ENCODE results near the gene CDKAL1. TPM values are rescaled to one million over a fixed set of nuclear protein-coding genes. Genes with fewer than 3 reads are reported as not detected.

Gene CDKAL1
- total and polyA plus RNA-seq, 2 of the 8 experiments (the other 6 are each of a cell fraction or from before 2014, with no cell fraction given) = 8.4 to 24.6 TPM

- TF ChIP-seq CHD7 (IDR thresholded peaks at IDR 0.05; ENCODE audit: insufficient replicate concordance, low read length) = no peak
- no peak for TF ChIP-seq TCF12 (IDR thresholded peaks at IDR 0.05; ENCODE audit: low read depth, low read length)
- TF ChIP-seq MAX (IDR thresholded peaks at IDR 0.05) = no peak
- no peak for TF ChIP-seq HDAC2 (IDR thresholded peaks at IDR 0.05; ENCODE audit: borderline replicate concordance in 1 of 2, low read depth in 2 of 2, low read length in 2 of 2)
- TF ChIP-seq SIN3A (conservative IDR thresholded peaks at IDR 0.05 in 1 of 2, IDR thresholded peaks at IDR 0.05 in 1 of 2; ENCODE audit: low read depth in 1 of 2, low read length in 2 of 2) = no peak
- TF ChIP-seq NANOG (IDR thresholded peaks at IDR 0.05; ENCODE audit: insufficient read depth, low read depth, low read length, poor library complexity, severe bottlenecking) = no peak
- no peak for TF ChIP-seq ATF3 (IDR thresholded peaks at IDR 0.05; ENCODE audit: insufficient read depth, low read depth, low read length)
- no peak for TF ChIP-seq RFX5 (IDR thresholded peaks at IDR 0.05; ENCODE audit: borderline replicate concordance, low read depth, low read length)
- no peak for TF ChIP-seq POLR2A (IDR thresholded peaks at IDR 0.05; ENCODE audit: control extremely low read depth in 1 of 2, low read depth in 2 of 2, low read length in 2 of 2)
These were observed 604.2 kb downstream of the CDKAL1 start (continued) for GRCh38 chr6:21138336-21139069.

All from H1 (cell line).